Psoas muscle (tissue), 8 donors: Measurements from ENCODE around the gene MIOX. TPM values are rescaled to one million over a fixed set of nuclear protein-coding genes. Genes with fewer than 3 reads are reported as not detected.
A peak's percentile ranks its signal among the peaks of the same experiment; 100 is the strongest.

Experiments
- ATAC-seq, 4 donors: fragments of 200-7000 bp; cut with Tn5 transposase; one replicate each; pipeline ENCODE4 v1.9.1; 2020; ENCODE audit warnings: moderate library complexity in 3 of 4, mild to moderate bottlenecking in 2 of 4
- DNase-seq, 2 donors: peaks; one replicate each; pipeline ENCODE4 v3.0.0-alpha.2; 2020
- H3K27ac ChIP-seq: fragments of 200-600 bp; one replicate; pipeline ENCODE4 v1.8.0; 2022
- H3K27me3 ChIP-seq, 3 donors: fragments of 200-600 bp in 1 of 3; one replicate each; pipeline versions ENCODE4 v1.6.1 to v1.8.0; 2013 to 2022; ENCODE audit warnings: low read length in 2 of 3, mild to moderate bottlenecking in 2 of 3, moderate library complexity in 1 of 3; ENCODE audit not compliant: insufficient read depth in 3 of 3
- H3K36me3 ChIP-seq, 2 donors: fragments of 200-600 bp in 1 of 2; one replicate each; pipeline versions ENCODE4 v1.6.1 to v1.8.0; 2013 to 2022; ENCODE audit warnings: low read depth in 1 of 2, mild to moderate bottlenecking in 1 of 2, moderate library complexity in 1 of 2; ENCODE audit not compliant: insufficient read depth in 1 of 2
- H3K4me1 ChIP-seq: fragments of 200-600 bp; one replicate; pipeline ENCODE4 v1.8.0; 2022
- H3K4me3 ChIP-seq: fragments of 200-600 bp; one replicate; pipeline ENCODE4 v1.8.0; 2022; ENCODE audit warnings: mild to moderate bottlenecking
- H3K9me3 ChIP-seq: fragments of 200-600 bp; one replicate; pipeline ENCODE4 v1.8.0; 2022
- CTCF ChIP-seq: fragments of 200-600 bp; IDR thresholded peaks from one replicate; pipeline ENCODE4 v1.8.0; 2022; ENCODE audit warnings: antibody characterized with exemption
- WGBS, 3 donors: extraction: QIAGEN DNeasy Blood & Tissue Kit; methylation state at CpG; one replicate each; pipeline versions ENCODE4 v1.1.6 to v1.1.7; 2013; 5-methylcytosine and 5-hydroxymethylcytosine counted together
- intact Hi-C, 2 donors: fragments of 100-400 bp; cut with DNase I; formaldehyde crosslinking; loops; one replicate each; pipeline versions ENCODE4 v1.11.0 to v1.14.2; 2022
- polyA plus RNA-seq, 3 donors: library from polyadenylated mRNA; stranded (reverse); fragments of 200-250 nt; gene quantifications; one replicate each; pipeline ENCODE4 v1.2.3, GENCODE V29; 2013
- total RNA-seq, 4 donors: library from RNA; stranded (reverse); fragmentation: NEBNext Ultra II Directional in 2 of 4; extraction: Animal tissue kit (Norgen Biotek cat#: 25700) in 2 of 4; gene quantifications; one replicate each; pipeline versions ENCODE4 v1.2.1 to v1.2.4, GENCODE V29; 2021 to 2023
- donor health status: healthy with polysubstance abuse.
- donor health status: DM: no; HTN: no; CAD: no; lungs with moderate emphysema.
- donor health status: Bipolar disorder and iron deficiency.
- donor health status: healthy.
- donor health status: DM: yes; HTN: yes; CAD: no.
- donor health status: DM: no; HTN: no; CAD: no.
- donor health status: DM: no; HTN: no; CAD: no.
- donor health status: DM: yes; HTN: yes; CAD: no.

MIOX gene
- total and polyA plus RNA-seq, 7 donors: not detected

GRCh38 chr22:50523458-50523805 is 36.8 kb downstream of the MIOX start:
- intact Hi-C loops: no loop called here
- no peak for ATAC-seq
- TF ChIP-seq CTCF: no peak
- Histone ChIP-seq H3K9me3 (no peaks in the 10 kb centered on the region), H3K4me3 (no peak overlapping the region), H3K36me3 (peaks cover 8 to 54% of the 10 kb centered on the region in 2 donors), H3K27ac (no peak overlapping the region), H3K4me1 (peaks cover 17% of the 10 kb centered on the region), H3K27me3 (no peaks in the 10 kb centered on the region)
- 91 to 94% (median 92%) methylated on average over 16 of the region's 16 CpGs for WGBS, 3 donors
- no peak for DNase-seq

GRCh38 chr22:50523806-50524675 is 37.4 kb downstream of the MIOX start:
- no peak for TF ChIP-seq CTCF

GRCh38 chr22:50524676-50525103 is 38.0 kb downstream of the MIOX start:
- peak overlapping the region; percentile 90 for H3K27ac ChIP-seq
- peak overlapping the region; percentile 95 for H3K4me3 ChIP-seq
- no peaks in the 10 kb centered on the region for H3K9me3 ChIP-seq
- H3K4me1 ChIP-seq: peaks cover 17% of the 10 kb centered on the region
- intact Hi-C loops: loop anchor here in 1 of 2 donors (5.0 kb wide), 1 partner anchor 38 kb away; the partner anchor contains the start of gene SYCE3
- ATAC-seq: no peak
- DNase-seq: no peak
- TF ChIP-seq CTCF: no peak
- H3K36me3 ChIP-seq: peaks cover 0 to 41% of the 10 kb centered on the region in 2 donors
- peaks cover 0 to 10% (median 7%) of the 10 kb centered on the region in 3 donors for H3K27me3 ChIP-seq
- WGBS, 3 donors: 8 to 9% (median 9%) methylated on average over 19 of the region's 19 CpGs

More at GRCh38 chr22:50523806-50524675, 37.4 kb downstream of the MIOX start:
- Histone ChIP-seq H3K27me3 (peaks cover 0 to 3% (median 2%) of the 10 kb centered on the region in 3 donors), H3K9me3 (no peaks in the 10 kb centered on the region), H3K27ac (no peak overlapping the region), H3K4me1 (peaks cover 17% of the 10 kb centered on the region), H3K36me3 (peaks cover 3 to 48% of the 10 kb centered on the region in 2 donors), H3K4me3 (peak overlapping the region; percentile 95)
- ATAC-seq: no peak
- WGBS, 3 donors: 75 to 80% (median 75%) methylated on average over 24 to 25 of the region's 25 CpGs
- DNase-seq: peak in 1 of 2 donors; percentile 59
- intact Hi-C loops: no loop called here

GRCh38 chr22:50525104-50525857 is 38.6 kb downstream of the MIOX start, which contains the start of gene SCO2:
TSS of gene SCO2 (minus strand) at chr22:50525598. CDS start at chr22:50524411, 1,187 bp downstream.
- Histone ChIP-seq H3K4me1 (peaks cover 17% of the 10 kb centered on the region), H3K27me3 (peaks cover 0 to 16% (median 10%) of the 10 kb centered on the region in 3 donors)
- peak; percentile 84 to 90 (median 86) for ATAC-seq

More at GRCh38 chr22:50525104-50525857, 38.6 kb downstream of the MIOX start, which contains the start of gene SCO2:
- DNase-seq: peak; percentile 96 to 98
- peaks cover 0 to 37% of the 10 kb centered on the region in 2 donors for H3K36me3 ChIP-seq
- peak within 1 kb of the TSS; percentile 95 for H3K4me3 ChIP-seq
- intact Hi-C loops: loop anchor here in 1 of 2 donors (5.0 kb wide), 1 partner anchor 37 kb away; the partner anchor contains the start of gene SYCE3
- WGBS, 3 donors: 0 to 1% (median 0%) methylated on average over 66 to 84 of the region's 84 CpGs
- no peaks in the 10 kb centered on the region for H3K9me3 ChIP-seq
- peak; percentile 44 for TF ChIP-seq CTCF
- peak within 1 kb of the TSS; percentile 90 for H3K27ac ChIP-seq
